Measurements from ENCODE around the gene MYH7B. TPM values are rescaled to one million over a fixed set of nuclear protein-coding genes. Genes with fewer than 3 reads are reported as not detected.

Gene MYH7B
- total and polyA plus RNA-seq, 2 experiments from 2014 or later: 0.10 to 1.1 TPM

DNA sequence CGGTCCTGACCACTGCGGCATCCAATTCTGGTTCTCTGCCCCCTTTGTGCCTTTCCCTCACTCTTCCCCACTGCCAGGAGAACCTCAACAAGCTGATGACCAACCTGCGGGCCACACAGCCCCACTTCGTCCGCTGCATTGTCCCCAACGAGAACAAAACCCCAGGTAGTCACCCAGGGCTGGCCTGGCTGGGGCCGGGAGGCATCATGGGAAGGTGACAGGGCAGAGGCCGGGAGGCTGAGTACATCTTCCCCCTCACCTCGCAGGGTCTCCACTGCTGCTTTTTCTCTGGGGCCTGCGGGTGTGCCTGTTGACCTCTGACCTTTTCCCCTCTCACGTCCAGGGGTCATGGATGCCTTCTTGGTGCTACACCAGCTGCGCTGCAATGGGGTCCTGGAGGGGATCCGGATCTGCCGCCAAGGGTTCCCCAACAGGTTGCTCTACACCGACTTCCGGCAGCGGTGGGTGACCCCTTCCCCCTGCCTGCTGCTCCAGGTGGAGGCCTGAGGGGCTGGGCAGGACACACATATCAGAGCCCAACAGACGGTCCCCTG is 35.1 kb downstream of the MYH7B start:
- no peak overlapping the region for H3K4me3 ChIP-seq
- TF ChIP-seq POLR2AphosphoS5 (IDR thresholded peaks at IDR 0.05; ENCODE audit: low read depth) (no peak), CREB1 (CRISPR knock-in tag; IDR thresholded peaks at IDR 0.05; ENCODE audit: low read depth) (no peak), EZH2 (IDR thresholded peaks at IDR 0.05; ENCODE audit: low read depth, unreplicated experiment) (no peak), ZNF114 (CRISPR knock-in tag; IDR thresholded peaks at IDR 0.05) (no peak), JUNB (IDR thresholded peaks at IDR 0.05; ENCODE audit: unreplicated experiment) (no peak)
- TF ChIP-seq, protein P1, sequence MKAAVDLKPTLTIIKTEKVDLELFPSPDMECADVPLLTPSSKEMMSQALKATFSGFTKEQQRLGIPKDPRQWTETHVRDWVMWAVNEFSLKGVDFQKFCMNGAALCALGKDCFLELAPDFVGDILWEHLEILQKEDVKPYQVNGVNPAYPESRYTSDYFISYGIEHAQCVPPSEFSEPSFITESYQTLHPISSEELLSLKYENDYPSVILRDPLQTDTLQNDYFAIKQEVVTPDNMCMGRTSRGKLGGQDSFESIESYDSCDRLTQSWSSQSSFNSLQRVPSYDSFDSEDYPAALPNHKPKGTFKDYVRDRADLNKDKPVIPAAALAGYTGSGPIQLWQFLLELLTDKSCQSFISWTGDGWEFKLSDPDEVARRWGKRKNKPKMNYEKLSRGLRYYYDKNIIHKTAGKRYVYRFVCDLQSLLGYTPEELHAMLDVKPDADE (IDR thresholded peaks at IDR 0.05): no peak
- TF ChIP-seq, protein P2, sequence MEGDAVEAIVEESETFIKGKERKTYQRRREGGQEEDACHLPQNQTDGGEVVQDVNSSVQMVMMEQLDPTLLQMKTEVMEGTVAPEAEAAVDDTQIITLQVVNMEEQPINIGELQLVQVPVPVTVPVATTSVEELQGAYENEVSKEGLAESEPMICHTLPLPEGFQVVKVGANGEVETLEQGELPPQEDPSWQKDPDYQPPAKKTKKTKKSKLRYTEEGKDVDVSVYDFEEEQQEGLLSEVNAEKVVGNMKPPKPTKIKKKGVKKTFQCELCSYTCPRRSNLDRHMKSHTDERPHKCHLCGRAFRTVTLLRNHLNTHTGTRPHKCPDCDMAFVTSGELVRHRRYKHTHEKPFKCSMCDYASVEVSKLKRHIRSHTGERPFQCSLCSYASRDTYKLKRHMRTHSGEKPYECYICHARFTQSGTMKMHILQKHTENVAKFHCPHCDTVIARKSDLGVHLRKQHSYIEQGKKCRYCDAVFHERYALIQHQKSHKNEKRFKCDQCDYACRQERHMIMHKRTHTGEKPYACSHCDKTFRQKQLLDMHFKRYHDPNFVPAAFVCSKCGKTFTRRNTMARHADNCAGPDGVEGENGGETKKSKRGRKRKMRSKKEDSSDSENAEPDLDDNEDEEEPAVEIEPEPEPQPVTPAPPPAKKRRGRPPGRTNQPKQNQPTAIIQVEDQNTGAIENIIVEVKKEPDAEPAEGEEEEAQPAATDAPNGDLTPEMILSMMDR (conservative IDR thresholded peaks at IDR 0.05; ENCODE audit: low read depth in 2 of 2): no peak
- TF ChIP-seq, protein P3, sequence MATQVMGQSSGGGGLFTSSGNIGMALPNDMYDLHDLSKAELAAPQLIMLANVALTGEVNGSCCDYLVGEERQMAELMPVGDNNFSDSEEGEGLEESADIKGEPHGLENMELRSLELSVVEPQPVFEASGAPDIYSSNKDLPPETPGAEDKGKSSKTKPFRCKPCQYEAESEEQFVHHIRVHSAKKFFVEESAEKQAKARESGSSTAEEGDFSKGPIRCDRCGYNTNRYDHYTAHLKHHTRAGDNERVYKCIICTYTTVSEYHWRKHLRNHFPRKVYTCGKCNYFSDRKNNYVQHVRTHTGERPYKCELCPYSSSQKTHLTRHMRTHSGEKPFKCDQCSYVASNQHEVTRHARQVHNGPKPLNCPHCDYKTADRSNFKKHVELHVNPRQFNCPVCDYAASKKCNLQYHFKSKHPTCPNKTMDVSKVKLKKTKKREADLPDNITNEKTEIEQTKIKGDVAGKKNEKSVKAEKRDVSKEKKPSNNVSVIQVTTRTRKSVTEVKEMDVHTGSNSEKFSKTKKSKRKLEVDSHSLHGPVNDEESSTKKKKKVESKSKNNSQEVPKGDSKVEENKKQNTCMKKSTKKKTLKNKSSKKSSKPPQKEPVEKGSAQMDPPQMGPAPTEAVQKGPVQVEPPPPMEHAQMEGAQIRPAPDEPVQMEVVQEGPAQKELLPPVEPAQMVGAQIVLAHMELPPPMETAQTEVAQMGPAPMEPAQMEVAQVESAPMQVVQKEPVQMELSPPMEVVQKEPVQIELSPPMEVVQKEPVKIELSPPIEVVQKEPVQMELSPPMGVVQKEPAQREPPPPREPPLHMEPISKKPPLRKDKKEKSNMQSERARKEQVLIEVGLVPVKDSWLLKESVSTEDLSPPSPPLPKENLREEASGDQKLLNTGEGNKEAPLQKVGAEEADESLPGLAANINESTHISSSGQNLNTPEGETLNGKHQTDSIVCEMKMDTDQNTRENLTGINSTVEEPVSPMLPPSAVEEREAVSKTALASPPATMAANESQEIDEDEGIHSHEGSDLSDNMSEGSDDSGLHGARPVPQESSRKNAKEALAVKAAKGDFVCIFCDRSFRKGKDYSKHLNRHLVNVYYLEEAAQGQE (IDR thresholded peaks at IDR 0.05; ENCODE audit: unreplicated experiment): no peak
- no peaks in the 10 kb centered on the region; the same call in 2 of the 3 replicates for H3K9me3 Mint-ChIP-seq

More for the DNA sequence above, 35.1 kb downstream of the MYH7B start:
- H4K20me1 ChIP-seq (replicated peaks; ENCODE audit: insufficient read depth): no peaks in the 10 kb centered on the region; the same call in 1 of the 2 replicates
- Mint-ChIP-seq H3K4me3 (no peak overlapping the region), H3K27me3 (ENCODE audit: insufficient read depth, low read depth, poor library complexity) (peaks cover 17% of the 10 kb centered on the region), H3K4me1 (peaks cover 3% of the 10 kb centered on the region), H3K27ac (no peak overlapping the region; the same call in 1 of the 2 replicates), H3K36me3 (ENCODE audit: low read depth) (no peaks in the 10 kb centered on the region)
- H2AFZ ChIP-seq: no peak overlapping the region
- no peak overlapping the region for H3K27ac ChIP-seq (ENCODE audit: low read depth)
- no peaks in the 10 kb centered on the region for H3K36me3 ChIP-seq (ENCODE audit: insufficient read depth)
- no peak for DNase-seq (ENCODE audit: low spot score)
- no peaks in the 10 kb centered on the region for H3K27me3 ChIP-seq (ENCODE audit: insufficient read depth)
- ATAC-seq: no peak
- no peak overlapping the region for H3K4me2 ChIP-seq
- no peaks in the 10 kb centered on the region for H3K9me2 ChIP-seq (ENCODE audit: insufficient read depth)
- H3F3A ChIP-seq (replicated peaks; ENCODE audit: low read depth): no peaks in the 10 kb centered on the region
- no peaks in the 10 kb centered on the region for H3K4me1 ChIP-seq (ENCODE audit: insufficient read depth)
- H3K79me2 ChIP-seq (replicated peaks; ENCODE audit: insufficient read depth): no peaks in the 10 kb centered on the region

Data from GM23338 (cell line).